HCT116 (cell line): ENCODE results near the gene TANC1. TPM values are rescaled to one million over a fixed set of nuclear protein-coding genes. Genes with fewer than 3 reads are reported as not detected.

Experiments used
- ATAC-seq: fragments of 200-7000 bp; cut with Tn5 transposase; 2 replicates; pipeline ENCODE4 v1.9.1; 2020; ENCODE audit warnings: mild to moderate bottlenecking, moderate library complexity
- BruUV-seq: library from RNA; stranded (reverse); fragments of 400-500 nt; replicated peaks from 2 replicates; lab custom pipeline; 2021; lab: Mats Ljungman, UMichigan
- CTCF ChIA-PET: fragments of 300-600 bp; sonication (Branson Sonifier 250); formaldehyde crosslinking; loops from one replicate; lab custom pipeline; 2021; ENCODE audit warnings: antibody characterized with exemption; lab: Charles Lee
- POLR2A ChIA-PET: fragments of 300-600, 350-600 bp; sonication (Branson Sonifier 250); formaldehyde crosslinking; loops from one replicate; lab custom pipeline; 2021; ENCODE audit warnings: antibody characterized with exemption; lab: Charles Lee
- RAD21 ChIA-PET, 2 experiments: fragments of 300-600 bp; sonication (Branson Sonifier 250); formaldehyde crosslinking; loops; one replicate each; lab custom pipeline; 2023; ENCODE audit warnings: low total read pairs in 2 of 2; ENCODE audit not compliant: uncharacterized antibody in 2 of 2, unreplicated experiment in 2 of 2, low non-redundant PET in 1 of 2; lab: Charles Lee
- DNase-seq: peaks from one replicate; pipeline ENCODE4 v3.0.0-alpha.2; 2010; ENCODE audit warnings: low read depth, low spot score
- H2AFZ ChIP-seq: fragments of 200-600 bp; shearing (Covaris generic), sonication (generic); 2 replicates; pipeline ENCODE4 v1.6.1; 2017; ENCODE audit warnings: low read depth, mixed run types, mixed read lengths, antibody characterized with exemption, low read length; ENCODE audit not compliant: poor library complexity, severe bottlenecking
- H3K27ac ChIP-seq: 2 replicates; pipeline ENCODE4 v1.5.1; 2012; ENCODE audit warnings: low read depth, low read length
- H3K27me3 ChIP-seq: fragments of 200-600 bp; sonication (generic); 2 replicates; pipeline ENCODE4 v1.6.1; 2016; ENCODE audit warnings: mixed run types, low read length, mixed read lengths; ENCODE audit not compliant: insufficient read depth
- H3K36me3 ChIP-seq, 2 experiments: fragments of 200-500 bp in 1 of 2; fragments of 200-600 bp in 1 of 2; sonication (Bioruptor generic) in 1 of 2; sonication (generic) in 1 of 2; 2 replicates each; pipeline versions ENCODE4 v1.5.1 to v1.6.1; 2014 to 2016; ENCODE audit warnings: low read length in 2 of 2, inconsistent platforms in 1 of 2, mixed read lengths in 1 of 2, mixed run types in 1 of 2; ENCODE audit not compliant: insufficient read depth in 2 of 2, control insufficient read depth in 1 of 2
- H3K4me1 ChIP-seq, 2 experiments: fragments of 200-600 bp in 1 of 2; sonication (generic) in 1 of 2; 2 replicates each; pipeline versions ENCODE4 v1.5.1 to v1.6.1; 2012 to 2017; ENCODE audit warnings: low read length in 2 of 2, inconsistent platforms in 1 of 2, mild to moderate bottlenecking in 1 of 2, mixed read lengths in 1 of 2, mixed run types in 1 of 2, moderate library complexity in 1 of 2; ENCODE audit not compliant: insufficient read depth in 2 of 2, control insufficient read depth in 1 of 2
- H3K4me2 ChIP-seq: fragments of 200-600 bp; sonication (generic); 2 replicates; pipeline ENCODE4 v1.6.1; 2017; ENCODE audit warnings: mixed run types, low read length, mixed read lengths
- H3K4me3 ChIP-seq, 2 experiments: fragments of 200-600 bp in 1 of 2; sonication (generic) in 1 of 2; replicated peaks in 1 of 2; 2 replicates each; pipeline ENCODE4 v1.5.1; 2011 to 2016; ENCODE audit warnings: low read length in 2 of 2, control low read depth in 1 of 2, low read depth in 1 of 2, mild to moderate bottlenecking in 1 of 2, mixed read lengths in 1 of 2, mixed run types in 1 of 2
- H3K79me2 ChIP-seq: fragments of 200-600 bp; sonication (generic); 2 replicates; pipeline ENCODE4 v1.6.1; 2017; ENCODE audit warnings: mild to moderate bottlenecking, mixed run types, low read length, moderate library complexity, mixed read lengths; ENCODE audit not compliant: insufficient read depth
- H3K9ac ChIP-seq: fragments of 200-600 bp; sonication (generic); 2 replicates; pipeline ENCODE4 v1.6.1; 2016; ENCODE audit warnings: low read length, mixed read lengths
- H3K9me2 ChIP-seq: fragments of 200-600 bp; sonication (generic), shearing (Covaris generic); 2 replicates; pipeline ENCODE4 v1.6.1; 2017; ENCODE audit warnings: mixed run types, mild to moderate bottlenecking, moderate library complexity; ENCODE audit not compliant: insufficient read depth
- H3K9me3 ChIP-seq, 2 experiments: fragments of 200-500 bp in 1 of 2; fragments of 200-600 bp in 1 of 2; sonication (Bioruptor generic) in 1 of 2; sonication (generic) in 1 of 2; 2 replicates each; pipeline ENCODE4 v1.6.1; 2014 to 2017; ENCODE audit warnings: low read length in 2 of 2, mixed read lengths in 2 of 2, inconsistent platforms in 1 of 2, low read depth in 1 of 2, mild to moderate bottlenecking in 1 of 2, mixed run types in 1 of 2, moderate library complexity in 1 of 2; ENCODE audit not compliant: control insufficient read depth in 1 of 2, insufficient read depth in 1 of 2
- H4K20me1 ChIP-seq: fragments of 200-600 bp; sonication (generic), shearing (Covaris generic); 2 replicates; pipeline ENCODE4 v1.6.1; 2017; ENCODE audit warnings: mixed run types, mild to moderate bottlenecking, moderate library complexity; ENCODE audit not compliant: insufficient read depth
- CBX3 ChIP-seq: IDR thresholded peaks from 2 replicates; pipeline ENCODE4 v1.6.1; 2012; ENCODE audit warnings: low read depth
- EGR1 ChIP-seq: IDR thresholded peaks from 2 replicates; pipeline ENCODE4 v1.6.1; 2012; ENCODE audit warnings: low read depth
- ELF1 ChIP-seq: IDR thresholded peaks from 2 replicates; pipeline ENCODE4 v1.6.1; 2012; ENCODE audit warnings: low read depth, borderline replicate concordance
- EZH2 ChIP-seq: fragments of 200-600 bp; sonication (generic); IDR thresholded peaks from 2 replicates; pipeline ENCODE4 v1.6.1; 2017; ENCODE audit warnings: antibody characterized with exemption, mixed run types
- JUND ChIP-seq: IDR thresholded peaks from 2 replicates; pipeline ENCODE4 v1.6.1; 2012
- POLR2A ChIP-seq: IDR thresholded peaks from 2 replicates; pipeline ENCODE4 v1.7.0; 2011; ENCODE audit warnings: borderline replicate concordance; ENCODE audit not compliant: insufficient read depth, insufficient read length; ENCODE audit errors: extremely low read depth
- POLR2AphosphoS5 ChIP-seq: IDR thresholded peaks from 2 replicates; pipeline ENCODE4 v1.6.1; 2011; ENCODE audit warnings: mild to moderate bottlenecking, low read depth, low read length, moderate library complexity
- RAD21 ChIP-seq: IDR thresholded peaks from 2 replicates; pipeline ENCODE4 v1.6.1; 2012; ENCODE audit warnings: low read depth, mild to moderate bottlenecking
- SRF ChIP-seq: IDR thresholded peaks from 2 replicates; pipeline ENCODE4 v1.6.1; 2012; ENCODE audit warnings: low read depth
- TCF7L2 ChIP-seq: IDR thresholded peaks from 2 replicates; pipeline ENCODE4 v1.7.0; 2011; ENCODE audit warnings: borderline replicate concordance, inconsistent platforms; ENCODE audit not compliant: insufficient read depth, insufficient read length; ENCODE audit errors: extremely low read depth
- intact Hi-C: fragments of 100-400 bp; cut with micrococcal nuclease; formaldehyde crosslinking; loops from 2 replicates; pipeline ENCODE4 v1.10.0; 2022
- total RNA-seq: library from RNA; stranded (reverse); gene quantifications from one replicate; pipeline ENCODE4 v1.2.1, GENCODE V29; 2021; ENCODE audit not compliant: unreplicated experiment
- TF ChIP-seq, protein P1 (sequence below): IDR thresholded peaks from 2 replicates; pipeline ENCODE4 v1.6.1; 2012
- TF ChIP-seq, protein P2 (sequence below): IDR thresholded peaks from 2 replicates; pipeline ENCODE4 v1.6.1; 2012
- TF ChIP-seq, protein P3 (sequence below): IDR thresholded peaks from 2 replicates; pipeline ENCODE4 v1.6.1; 2011; ENCODE audit warnings: mild to moderate bottlenecking, low read length, moderate library complexity; ENCODE audit not compliant: insufficient replicate concordance; ENCODE audit errors: extremely low read depth

The TANC1 gene
- total RNA-seq, 1 experiment from 2014 or later = 15.1 TPM

DNA sequence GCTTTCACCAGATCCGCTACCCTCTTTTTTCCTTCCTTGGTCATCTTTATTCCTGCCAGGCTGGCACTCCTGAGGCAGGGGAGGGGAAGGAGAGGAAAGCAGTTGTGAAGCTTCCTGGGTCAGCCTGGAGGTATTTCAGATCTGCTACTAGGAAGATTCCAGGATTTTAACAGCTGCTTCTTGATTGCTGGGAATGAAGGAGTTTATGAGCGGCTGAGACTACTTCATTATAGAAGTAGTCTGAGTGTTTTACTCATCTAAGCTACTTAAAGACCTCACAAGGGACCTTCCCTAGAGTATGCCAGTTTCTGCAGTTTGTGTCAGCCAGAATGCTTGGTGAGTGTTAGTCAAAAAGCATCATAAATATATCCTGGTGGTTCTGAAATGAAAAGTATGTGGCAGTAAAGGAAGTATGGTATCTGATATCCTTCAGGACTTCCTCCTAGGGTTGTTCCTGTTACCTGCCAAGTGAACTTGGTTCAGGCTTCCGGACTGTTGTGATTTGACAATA, 1.9 kb downstream of the TANC1 start:
- TF ChIP-seq RAD21 (no peak), TCF7L2 (no peak)
- TF ChIP-seq, protein P1, sequence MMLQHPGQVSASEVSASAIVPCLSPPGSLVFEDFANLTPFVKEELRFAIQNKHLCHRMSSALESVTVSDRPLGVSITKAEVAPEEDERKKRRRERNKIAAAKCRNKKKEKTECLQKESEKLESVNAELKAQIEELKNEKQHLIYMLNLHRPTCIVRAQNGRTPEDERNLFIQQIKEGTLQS = no peak
- H3K9me2 ChIP-seq = no peaks in the 10 kb centered on the region
- H3K4me1 ChIP-seq = peaks cover 9 to 38% of the 10 kb centered on the region in 2 experiments; a peak in 3 of 4 replicates
- ChIA-PET CTCF (interaction anchor here (0.8 kb wide), 1 partner anchor 11 kb away, joined by 4 read pairs; no protein-coding TSS in a partner anchor), POLR2A (no interaction called here), RAD21 (interaction anchor here in 1 of 2 experiments (0.7 kb wide), 1 partner anchor 18 kb away, joined by 4 read pairs; no protein-coding TSS in a partner anchor)
- no peaks in the 10 kb centered on the region for H3K9me3 ChIP-seq
- H3K36me3 ChIP-seq = no peaks in the 10 kb centered on the region
- no peaks in the 10 kb centered on the region for H4K20me1 ChIP-seq
- H3K4me3 ChIP-seq = peak overlapping the region; percentile 77 to 88
- peak overlapping the region; percentile 94 for H3K4me2 ChIP-seq
- no TSS peak for BruUV-seq
- peak overlapping the region; percentile 67 for H3K27ac ChIP-seq
- peaks cover 56% of the 10 kb centered on the region for H3K79me2 ChIP-seq
- H3K9ac ChIP-seq = peak overlapping the region; percentile 71
- intact Hi-C loops = no loop called here
- no peak for ATAC-seq
- H3K27me3 ChIP-seq = no peaks in the 10 kb centered on the region
- peak overlapping the region; percentile 62 for H2AFZ ChIP-seq
- no peak for DNase-seq

DNA sequence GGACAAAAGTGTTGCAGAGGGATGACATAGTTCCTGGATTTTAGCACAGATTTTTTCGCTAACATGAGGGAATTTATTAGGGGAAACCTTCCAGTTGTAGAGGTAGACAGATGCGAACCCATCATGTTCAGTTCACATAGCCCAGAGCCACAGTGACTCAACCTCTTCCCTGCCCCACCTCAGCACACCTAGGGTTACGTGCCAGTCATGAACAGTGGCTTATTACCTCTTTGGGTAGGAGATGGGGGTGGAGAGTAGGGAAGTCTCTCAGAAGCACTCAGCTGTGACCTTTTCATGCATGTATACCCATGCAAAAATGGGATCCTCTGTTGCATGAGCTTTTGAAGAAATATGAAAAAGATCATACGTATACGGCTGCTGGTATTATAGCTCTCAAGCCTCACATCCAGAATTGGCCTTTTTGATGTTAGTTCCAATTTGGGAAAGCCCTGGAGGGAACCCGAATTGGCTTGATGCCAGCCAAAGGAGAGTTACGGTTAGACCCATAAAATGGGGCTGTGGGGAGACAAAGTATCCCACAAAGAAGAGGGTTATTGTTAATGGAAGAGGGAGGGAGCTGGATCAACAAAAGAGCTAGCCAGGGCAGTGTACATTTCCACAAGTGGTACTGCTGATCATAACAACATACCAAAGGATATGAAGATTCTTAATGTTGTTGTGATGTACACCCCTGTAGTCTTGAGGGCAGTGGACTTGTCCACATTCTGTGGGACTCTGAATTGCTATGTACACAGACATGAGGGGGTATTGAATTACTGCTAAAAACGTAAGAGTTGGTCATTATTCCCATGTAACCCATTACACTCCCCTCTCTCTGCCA, 4.9 kb downstream of the TANC1 start:
- no TSS peak for BruUV-seq
- intact Hi-C loops = no loop called here

More for the DNA sequence above, 4.9 kb downstream of the TANC1 start:
- Histone ChIP-seq H3K79me2 (peaks cover 67% of the 10 kb centered on the region), H3K4me3 (no peak overlapping the region), H2AFZ (no peak overlapping the region), H3K4me1 (peaks cover 9 to 25% of the 10 kb centered on the region in 2 experiments; a peak in 3 of 4 replicates), H3K9me3 (no peaks in the 10 kb centered on the region), H3K36me3 (no peaks in the 10 kb centered on the region), H3K9me2 (no peaks in the 10 kb centered on the region), H3K4me2 (no peak overlapping the region), H3K9ac (no peak overlapping the region), H4K20me1 (no peaks in the 10 kb centered on the region), H3K27me3 (no peaks in the 10 kb centered on the region)
- ChIA-PET RAD21 (no interaction called here), CTCF (no interaction called here)
- ATAC-seq (no peak), DNase-seq (no peak)
- TF ChIP-seq SRF = no peak
- no peak for TF ChIP-seq ELF1
- TF ChIP-seq, protein P2, sequence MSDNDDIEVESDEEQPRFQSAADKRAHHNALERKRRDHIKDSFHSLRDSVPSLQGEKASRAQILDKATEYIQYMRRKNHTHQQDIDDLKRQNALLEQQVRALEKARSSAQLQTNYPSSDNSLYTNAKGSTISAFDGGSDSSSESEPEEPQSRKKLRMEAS = no peak
- TF ChIP-seq EGR1 = no peak
- no peak for TF ChIP-seq POLR2A
- TF ChIP-seq, protein P3, sequence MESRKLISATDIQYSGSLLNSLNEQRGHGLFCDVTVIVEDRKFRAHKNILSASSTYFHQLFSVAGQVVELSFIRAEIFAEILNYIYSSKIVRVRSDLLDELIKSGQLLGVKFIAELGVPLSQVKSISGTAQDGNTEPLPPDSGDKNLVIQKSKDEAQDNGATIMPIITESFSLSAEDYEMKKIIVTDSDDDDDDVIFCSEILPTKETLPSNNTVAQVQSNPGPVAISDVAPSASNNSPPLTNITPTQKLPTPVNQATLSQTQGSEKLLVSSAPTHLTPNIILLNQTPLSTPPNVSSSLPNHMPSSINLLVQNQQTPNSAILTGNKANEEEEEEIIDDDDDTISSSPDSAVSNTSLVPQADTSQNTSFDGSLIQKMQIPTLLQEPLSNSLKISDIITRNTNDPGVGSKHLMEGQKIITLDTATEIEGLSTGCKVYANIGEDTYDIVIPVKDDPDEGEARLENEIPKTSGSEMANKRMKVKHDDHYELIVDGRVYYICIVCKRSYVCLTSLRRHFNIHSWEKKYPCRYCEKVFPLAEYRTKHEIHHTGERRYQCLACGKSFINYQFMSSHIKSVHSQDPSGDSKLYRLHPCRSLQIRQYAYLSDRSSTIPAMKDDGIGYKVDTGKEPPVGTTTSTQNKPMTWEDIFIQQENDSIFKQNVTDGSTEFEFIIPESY = no peak
- TF ChIP-seq POLR2AphosphoS5 = no peak
- no peak for TF ChIP-seq JUND
- TF ChIP-seq, protein P1 = no peak
- TF ChIP-seq EZH2 = no peak
- TF ChIP-seq CBX3 = no peak
- TF ChIP-seq, all 23 proteins: peak for 0
- H3K27ac ChIP-seq = no peak overlapping the region
- POLR2A ChIA-PET = no interaction called here
